ENCODE data around the gene BMP8A.
"Not testable (repeated sequence)": the region's sequence is repeated elsewhere in the genome, so short reads cannot be mapped to it uniquely, and the experiment has no call there.

BMP8A gene

GRCh38 chr1:39508266-39508665 is 16.8 kb downstream of the BMP8A start:
- no peak for DNase-seq

GRCh38 chr1:39508857-39509305 is 17.4 kb downstream of the BMP8A start:
- DNase-seq, result no peak

- DNase-seq, result no peak
These were observed 18.0 kb downstream of the BMP8A start for GRCh38 chr1:39509360-39510009.

GRCh38 chr1:39510570-39511186 is 19.2 kb downstream of the BMP8A start:
- DNase-seq, result not testable (repeated sequence)

- not testable (repeated sequence) for DNase-seq
These were observed 20.0 kb downstream of the BMP8A start for GRCh38 chr1:39511477-39511876.

GRCh38 chr1:39512234-39512847 is 20.9 kb downstream of the BMP8A start:
- DNase-seq, result not testable (repeated sequence)

GRCh38 chr1:39514710-39515124 is 23.3 kb downstream of the BMP8A start:
- DNase-seq, result not testable (repeated sequence)

GRCh38 chr1:39515131-39516086 is 24.0 kb downstream of the BMP8A start:
- not testable (repeated sequence) for DNase-seq

- not testable (repeated sequence) for DNase-seq
These were observed 25.4 kb downstream of the BMP8A start for GRCh38 chr1:39516841-39517240.

GRCh38 chr1:39517936-39518335 is 26.5 kb downstream of the BMP8A start:
- not testable (repeated sequence) for DNase-seq

- DNase-seq, result not testable (repeated sequence)
These were observed 27.9 kb downstream of the BMP8A start for GRCh38 chr1:39519376-39519775.

- DNase-seq, result not testable (repeated sequence)
These were observed 30.8 kb downstream of the BMP8A start for GRCh38 chr1:39522221-39522620.

GRCh38 chr1:39522661-39523567 is 31.5 kb downstream of the BMP8A start:
- DNase-seq, result no peak

- DNase-seq, result no peak
These were observed 32.7 kb downstream of the BMP8A start for GRCh38 chr1:39524171-39524570.

GRCh38 chr1:39524591-39525365 is 33.3 kb downstream of the BMP8A start:
- DNase-seq, result no peak

GRCh38 chr1:39525366-39526165 is 34.1 kb downstream of the BMP8A start:
- peak; percentile 94 for DNase-seq

- no peak for DNase-seq
These were observed 35.2 kb downstream of the BMP8A start for GRCh38 chr1:39526466-39527189.

- DNase-seq, result not testable (repeated sequence)
These were observed 35.7 kb downstream of the BMP8A start for GRCh38 chr1:39527190-39527579.

- DNase-seq, result no peak
These were observed 36.6 kb downstream of the BMP8A start for GRCh38 chr1:39528082-39528481.

All from NK-92 treated with Interleukin-12 subunit alpha and Interleukin-12 subunit beta, amount 100 ng/mL, for 24 hours (cell line).